ENCODE data around the gene SRPRB. TPM values are rescaled to one million over a fixed set of nuclear protein-coding genes. Genes with fewer than 3 reads are reported as not detected.

The SRPRB gene
- total and polyA plus RNA-seq, 2 experiments from 2014 or later, result 25.6 to 36.0 TPM

DNA sequence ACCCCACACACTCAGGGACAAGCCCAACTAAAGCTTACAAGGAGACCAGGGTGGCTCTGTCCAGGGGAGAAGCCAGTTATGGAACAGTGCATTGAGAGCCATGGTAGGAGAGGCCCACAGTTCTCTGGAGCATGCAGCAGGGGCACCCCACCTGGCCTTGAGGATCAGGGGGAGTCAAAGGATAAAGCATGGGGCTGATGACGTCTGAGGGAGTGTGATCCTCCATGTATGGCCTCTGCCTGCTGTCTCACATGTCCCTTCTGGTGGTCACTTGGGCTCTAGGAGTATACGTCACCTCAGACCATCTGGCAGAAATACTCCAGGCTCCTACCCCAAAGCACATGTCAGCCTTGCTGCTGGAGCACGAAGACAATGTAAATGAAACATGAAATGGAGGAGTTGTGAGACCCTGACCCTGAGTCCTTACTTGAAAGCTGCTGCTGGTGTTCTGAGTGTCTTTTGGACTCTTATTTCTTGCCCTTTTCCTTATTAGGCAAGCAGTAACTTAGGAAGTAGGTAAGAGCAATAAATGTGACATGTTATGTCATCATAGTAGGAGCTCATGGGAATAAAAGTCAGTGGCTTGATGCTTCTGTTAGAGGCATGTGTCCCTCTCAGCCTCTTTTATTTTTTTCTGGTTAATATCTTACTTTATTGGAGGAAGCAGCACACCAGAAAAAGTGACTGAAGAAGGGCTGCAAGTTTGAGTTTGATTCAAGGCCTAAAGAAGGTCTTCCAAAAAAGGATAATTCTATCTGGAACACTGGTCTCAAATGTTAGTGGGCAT is 15.5 kb downstream of the SRPRB start:
- no peaks in the 10 kb centered on the region for H3K27me3 ChIP-seq (ENCODE audit: insufficient read depth)
- ATAC-seq (no peak), DNase-seq (ENCODE audit: low spot score) (no peak)
- no peak overlapping the region for H3K4me3 ChIP-seq
- Mint-ChIP-seq H3K27me3 (ENCODE audit: insufficient read depth, low read depth, poor library complexity) (peaks cover 13% of the 10 kb centered on the region), H3K27ac (peak overlapping the region; percentile 68), H3K4me1 (peaks cover 20% of the 10 kb centered on the region), H3K36me3 (ENCODE audit: low read depth) (peaks cover 62% of the 10 kb centered on the region), H3K4me3 (no peak overlapping the region), H3K9me3 (no peaks in the 10 kb centered on the region)
- H3K9me2 ChIP-seq (ENCODE audit: insufficient read depth), result peaks cover 4% of the 10 kb centered on the region; the same call in 1 of the 2 replicates
- peaks cover 31% of the 10 kb centered on the region; the same call in 1 of the 2 replicates for H3K36me3 ChIP-seq (ENCODE audit: insufficient read depth)
- H2AFZ ChIP-seq, result no peak overlapping the region
- no peaks in the 10 kb centered on the region for H3K79me2 ChIP-seq (replicated peaks; ENCODE audit: insufficient read depth)
- 0 out of 2 replicates have a peak overlapping the region, but pooled peaks have one; percentile 16 for H3K27ac ChIP-seq (ENCODE audit: low read depth)
- TF ChIP-seq CREB1 (CRISPR knock-in tag; IDR thresholded peaks at IDR 0.05; ENCODE audit: low read depth), result no peak
- TF ChIP-seq, protein P1, sequence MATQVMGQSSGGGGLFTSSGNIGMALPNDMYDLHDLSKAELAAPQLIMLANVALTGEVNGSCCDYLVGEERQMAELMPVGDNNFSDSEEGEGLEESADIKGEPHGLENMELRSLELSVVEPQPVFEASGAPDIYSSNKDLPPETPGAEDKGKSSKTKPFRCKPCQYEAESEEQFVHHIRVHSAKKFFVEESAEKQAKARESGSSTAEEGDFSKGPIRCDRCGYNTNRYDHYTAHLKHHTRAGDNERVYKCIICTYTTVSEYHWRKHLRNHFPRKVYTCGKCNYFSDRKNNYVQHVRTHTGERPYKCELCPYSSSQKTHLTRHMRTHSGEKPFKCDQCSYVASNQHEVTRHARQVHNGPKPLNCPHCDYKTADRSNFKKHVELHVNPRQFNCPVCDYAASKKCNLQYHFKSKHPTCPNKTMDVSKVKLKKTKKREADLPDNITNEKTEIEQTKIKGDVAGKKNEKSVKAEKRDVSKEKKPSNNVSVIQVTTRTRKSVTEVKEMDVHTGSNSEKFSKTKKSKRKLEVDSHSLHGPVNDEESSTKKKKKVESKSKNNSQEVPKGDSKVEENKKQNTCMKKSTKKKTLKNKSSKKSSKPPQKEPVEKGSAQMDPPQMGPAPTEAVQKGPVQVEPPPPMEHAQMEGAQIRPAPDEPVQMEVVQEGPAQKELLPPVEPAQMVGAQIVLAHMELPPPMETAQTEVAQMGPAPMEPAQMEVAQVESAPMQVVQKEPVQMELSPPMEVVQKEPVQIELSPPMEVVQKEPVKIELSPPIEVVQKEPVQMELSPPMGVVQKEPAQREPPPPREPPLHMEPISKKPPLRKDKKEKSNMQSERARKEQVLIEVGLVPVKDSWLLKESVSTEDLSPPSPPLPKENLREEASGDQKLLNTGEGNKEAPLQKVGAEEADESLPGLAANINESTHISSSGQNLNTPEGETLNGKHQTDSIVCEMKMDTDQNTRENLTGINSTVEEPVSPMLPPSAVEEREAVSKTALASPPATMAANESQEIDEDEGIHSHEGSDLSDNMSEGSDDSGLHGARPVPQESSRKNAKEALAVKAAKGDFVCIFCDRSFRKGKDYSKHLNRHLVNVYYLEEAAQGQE (IDR thresholded peaks at IDR 0.05; ENCODE audit: unreplicated experiment), result no peak
- no peak for TF ChIP-seq NANOG (IDR thresholded peaks at IDR 0.05; ENCODE audit: borderline replicate concordance)
- TF ChIP-seq POLR2AphosphoS5 (IDR thresholded peaks at IDR 0.05; ENCODE audit: low read depth), result no peak
- TF ChIP-seq EZH2phosphoT487 (IDR thresholded peaks at IDR 0.05; ENCODE audit: unreplicated experiment), result no peak
- TF ChIP-seq, protein P2, sequence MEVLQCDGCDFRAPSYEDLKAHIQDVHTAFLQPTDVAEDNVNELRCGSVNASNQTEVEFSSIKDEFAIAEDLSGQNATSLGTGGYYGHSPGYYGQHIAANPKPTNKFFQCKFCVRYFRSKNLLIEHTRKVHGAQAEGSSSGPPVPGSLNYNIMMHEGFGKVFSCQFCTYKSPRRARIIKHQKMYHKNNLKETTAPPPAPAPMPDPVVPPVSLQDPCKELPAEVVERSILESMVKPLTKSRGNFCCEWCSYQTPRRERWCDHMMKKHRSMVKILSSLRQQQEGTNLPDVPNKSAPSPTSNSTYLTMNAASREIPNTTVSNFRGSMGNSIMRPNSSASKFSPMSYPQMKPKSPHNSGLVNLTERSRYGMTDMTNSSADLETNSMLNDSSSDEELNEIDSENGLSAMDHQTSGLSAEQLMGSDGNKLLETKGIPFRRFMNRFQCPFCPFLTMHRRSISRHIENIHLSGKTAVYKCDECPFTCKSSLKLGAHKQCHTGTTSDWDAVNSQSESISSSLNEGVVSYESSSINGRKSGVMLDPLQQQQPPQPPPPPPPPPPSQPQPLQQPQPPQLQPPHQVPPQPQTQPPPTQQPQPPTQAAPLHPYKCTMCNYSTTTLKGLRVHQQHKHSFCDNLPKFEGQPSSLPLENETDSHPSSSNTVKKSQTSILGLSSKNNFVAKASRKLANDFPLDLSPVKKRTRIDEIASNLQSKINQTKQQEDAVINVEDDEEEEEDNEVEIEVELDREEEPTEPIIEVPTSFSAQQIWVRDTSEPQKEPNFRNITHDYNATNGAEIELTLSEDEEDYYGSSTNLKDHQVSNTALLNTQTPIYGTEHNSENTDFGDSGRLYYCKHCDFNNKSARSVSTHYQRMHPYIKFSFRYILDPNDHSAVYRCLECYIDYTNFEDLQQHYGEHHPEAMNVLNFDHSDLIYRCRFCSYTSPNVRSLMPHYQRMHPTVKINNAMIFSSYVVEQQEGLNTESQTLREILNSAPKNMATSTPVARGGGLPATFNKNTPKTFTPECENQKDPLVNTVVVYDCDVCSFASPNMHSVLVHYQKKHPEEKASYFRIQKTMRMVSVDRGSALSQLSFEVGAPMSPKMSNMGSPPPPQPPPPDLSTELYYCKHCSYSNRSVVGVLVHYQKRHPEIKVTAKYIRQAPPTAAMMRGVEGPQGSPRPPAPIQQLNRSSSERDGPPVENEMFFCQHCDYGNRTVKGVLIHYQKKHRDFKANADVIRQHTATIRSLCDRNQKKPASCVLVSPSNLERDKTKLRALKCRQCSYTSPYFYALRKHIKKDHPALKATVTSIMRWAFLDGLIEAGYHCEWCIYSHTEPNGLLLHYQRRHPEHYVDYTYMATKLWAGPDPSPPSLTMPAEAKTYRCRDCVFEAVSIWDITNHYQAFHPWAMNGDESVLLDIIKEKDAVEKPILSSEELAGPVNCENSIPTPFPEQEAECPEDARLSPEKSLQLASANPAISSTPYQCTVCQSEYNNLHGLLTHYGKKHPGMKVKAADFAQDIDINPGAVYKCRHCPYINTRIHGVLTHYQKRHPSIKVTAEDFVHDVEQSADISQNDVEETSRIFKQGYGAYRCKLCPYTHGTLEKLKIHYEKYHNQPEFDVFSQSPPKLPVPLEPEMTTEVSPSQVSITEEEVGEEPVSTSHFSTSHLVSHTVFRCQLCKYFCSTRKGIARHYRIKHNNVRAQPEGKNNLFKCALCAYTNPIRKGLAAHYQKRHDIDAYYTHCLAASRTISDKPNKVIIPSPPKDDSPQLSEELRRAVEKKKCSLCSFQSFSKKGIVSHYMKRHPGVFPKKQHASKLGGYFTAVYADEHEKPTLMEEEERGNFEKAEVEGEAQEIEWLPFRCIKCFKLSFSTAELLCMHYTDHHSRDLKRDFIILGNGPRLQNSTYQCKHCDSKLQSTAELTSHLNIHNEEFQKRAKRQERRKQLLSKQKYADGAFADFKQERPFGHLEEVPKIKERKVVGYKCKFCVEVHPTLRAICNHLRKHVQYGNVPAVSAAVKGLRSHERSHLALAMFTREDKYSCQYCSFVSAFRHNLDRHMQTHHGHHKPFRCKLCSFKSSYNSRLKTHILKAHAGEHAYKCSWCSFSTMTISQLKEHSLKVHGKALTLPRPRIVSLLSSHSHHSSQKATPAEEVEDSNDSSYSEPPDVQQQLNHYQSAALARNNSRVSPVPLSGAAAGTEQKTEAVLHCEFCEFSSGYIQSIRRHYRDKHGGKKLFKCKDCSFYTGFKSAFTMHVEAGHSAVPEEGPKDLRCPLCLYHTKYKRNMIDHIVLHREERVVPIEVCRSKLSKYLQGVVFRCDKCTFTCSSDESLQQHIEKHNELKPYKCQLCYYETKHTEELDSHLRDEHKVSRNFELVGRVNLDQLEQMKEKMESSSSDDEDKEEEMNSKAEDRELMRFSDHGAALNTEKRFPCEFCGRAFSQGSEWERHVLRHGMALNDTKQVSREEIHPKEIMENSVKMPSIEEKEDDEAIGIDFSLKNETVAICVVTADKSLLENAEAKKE (CRISPR knock-in tag; IDR thresholded peaks at IDR 0.05), result no peak
- TF ChIP-seq ZNF331 (CRISPR knock-in tag; IDR thresholded peaks at IDR 0.05; ENCODE audit: low read depth), result no peak
- TF ChIP-seq EZH2 (IDR thresholded peaks at IDR 0.05; ENCODE audit: low read depth, unreplicated experiment), result no peak
- TF ChIP-seq JUNB (IDR thresholded peaks at IDR 0.05; ENCODE audit: unreplicated experiment), result no peak
- TF ChIP-seq ZNF114 (CRISPR knock-in tag; IDR thresholded peaks at IDR 0.05), result no peak
- TF ChIP-seq STAT1 (IDR thresholded peaks at IDR 0.05; ENCODE audit: unreplicated experiment), result no peak
- TF ChIP-seq, protein P3, sequence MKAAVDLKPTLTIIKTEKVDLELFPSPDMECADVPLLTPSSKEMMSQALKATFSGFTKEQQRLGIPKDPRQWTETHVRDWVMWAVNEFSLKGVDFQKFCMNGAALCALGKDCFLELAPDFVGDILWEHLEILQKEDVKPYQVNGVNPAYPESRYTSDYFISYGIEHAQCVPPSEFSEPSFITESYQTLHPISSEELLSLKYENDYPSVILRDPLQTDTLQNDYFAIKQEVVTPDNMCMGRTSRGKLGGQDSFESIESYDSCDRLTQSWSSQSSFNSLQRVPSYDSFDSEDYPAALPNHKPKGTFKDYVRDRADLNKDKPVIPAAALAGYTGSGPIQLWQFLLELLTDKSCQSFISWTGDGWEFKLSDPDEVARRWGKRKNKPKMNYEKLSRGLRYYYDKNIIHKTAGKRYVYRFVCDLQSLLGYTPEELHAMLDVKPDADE (IDR thresholded peaks at IDR 0.05), result no peak
- TF ChIP-seq, protein P4, sequence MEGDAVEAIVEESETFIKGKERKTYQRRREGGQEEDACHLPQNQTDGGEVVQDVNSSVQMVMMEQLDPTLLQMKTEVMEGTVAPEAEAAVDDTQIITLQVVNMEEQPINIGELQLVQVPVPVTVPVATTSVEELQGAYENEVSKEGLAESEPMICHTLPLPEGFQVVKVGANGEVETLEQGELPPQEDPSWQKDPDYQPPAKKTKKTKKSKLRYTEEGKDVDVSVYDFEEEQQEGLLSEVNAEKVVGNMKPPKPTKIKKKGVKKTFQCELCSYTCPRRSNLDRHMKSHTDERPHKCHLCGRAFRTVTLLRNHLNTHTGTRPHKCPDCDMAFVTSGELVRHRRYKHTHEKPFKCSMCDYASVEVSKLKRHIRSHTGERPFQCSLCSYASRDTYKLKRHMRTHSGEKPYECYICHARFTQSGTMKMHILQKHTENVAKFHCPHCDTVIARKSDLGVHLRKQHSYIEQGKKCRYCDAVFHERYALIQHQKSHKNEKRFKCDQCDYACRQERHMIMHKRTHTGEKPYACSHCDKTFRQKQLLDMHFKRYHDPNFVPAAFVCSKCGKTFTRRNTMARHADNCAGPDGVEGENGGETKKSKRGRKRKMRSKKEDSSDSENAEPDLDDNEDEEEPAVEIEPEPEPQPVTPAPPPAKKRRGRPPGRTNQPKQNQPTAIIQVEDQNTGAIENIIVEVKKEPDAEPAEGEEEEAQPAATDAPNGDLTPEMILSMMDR (conservative IDR thresholded peaks at IDR 0.05; ENCODE audit: low read depth in 2 of 2), result no peak
- H4K20me1 ChIP-seq (replicated peaks; ENCODE audit: insufficient read depth), result no peaks in the 10 kb centered on the region; the same call in 1 of the 2 replicates
- peaks cover 8% of the 10 kb centered on the region for H3F3A ChIP-seq (replicated peaks; ENCODE audit: low read depth)
- H3K4me1 ChIP-seq (ENCODE audit: insufficient read depth), result no peaks in the 10 kb centered on the region
- H3K4me2 ChIP-seq, result no peak overlapping the region
